Duodenal mucosa (tissue), 2 donors: ENCODE measurements around the gene IFNK.

Experiments
- H3K27ac ChIP-seq: one replicate; pipeline ENCODE4 v1.7.0; 2013; ENCODE audit warnings: low read depth, low read length
- H3K27me3 ChIP-seq, 2 donors: one replicate each; pipeline ENCODE4 v1.7.0; 2013; ENCODE audit warnings: low read length in 2 of 2, control low read depth in 1 of 2; ENCODE audit not compliant: insufficient read depth in 2 of 2, control insufficient read depth in 1 of 2
- H3K36me3 ChIP-seq, 2 donors: one replicate each; pipeline ENCODE4 v1.7.0; 2013; ENCODE audit warnings: low read length in 2 of 2, control low read depth in 1 of 2; ENCODE audit not compliant: insufficient read depth in 2 of 2, control insufficient read depth in 1 of 2
- H3K4me1 ChIP-seq, 2 donors: one replicate each; pipeline ENCODE4 v1.7.0; 2013; ENCODE audit warnings: low read length in 2 of 2, control low read depth in 1 of 2; ENCODE audit not compliant: insufficient read depth in 2 of 2, control insufficient read depth in 1 of 2
- H3K4me3 ChIP-seq, 2 donors: one replicate each; pipeline ENCODE4 v1.7.0; 2013; ENCODE audit warnings: low read length in 2 of 2, low read depth in 1 of 2
- H3K9ac ChIP-seq, 2 donors: one replicate each; pipeline ENCODE4 v1.7.0; 2013; ENCODE audit warnings: low read length in 2 of 2, low read depth in 1 of 2
- H3K9me3 ChIP-seq, 2 donors: one replicate each; pipeline ENCODE4 v1.7.0; 2013; ENCODE audit warnings: low read length in 2 of 2, control low read depth in 1 of 2; ENCODE audit not compliant: control insufficient read depth in 1 of 2

IFNK gene

GRCh38 chr9:27536168-27536567 is 12.1 kb downstream of the IFNK start:
- H3K4me1 ChIP-seq = peaks cover 8 to 21% of the 10 kb centered on the region in 2 donors
- no peaks in the 10 kb centered on the region for H3K36me3 ChIP-seq
- no peak overlapping the region for H3K4me3 ChIP-seq
- H3K27me3 ChIP-seq = no peaks in the 10 kb centered on the region
- H3K9ac ChIP-seq = no peak overlapping the region
- H3K9me3 ChIP-seq = no peaks in the 10 kb centered on the region
- no peak overlapping the region for H3K27ac ChIP-seq

- H3K27ac ChIP-seq = no peak overlapping the region
These were observed 12.9 kb downstream of the IFNK start for GRCh38 chr9:27537027-27537435.

GRCh38 chr9:27537756-27538155 is 13.7 kb downstream of the IFNK start:
- Histone ChIP-seq H3K4me3 (no peak overlapping the region), H3K9me3 (no peaks in the 10 kb centered on the region), H3K36me3 (no peaks in the 10 kb centered on the region), H3K27me3 (no peaks in the 10 kb centered on the region), H3K4me1 (peaks cover 8 to 10% of the 10 kb centered on the region in 2 donors), H3K9ac (no peak overlapping the region), H3K27ac (no peak overlapping the region)

More at GRCh38 chr9:27537027-27537435, 12.9 kb downstream of the IFNK start:
- Histone ChIP-seq H3K36me3 (no peaks in the 10 kb centered on the region), H3K9me3 (no peaks in the 10 kb centered on the region), H3K9ac (no peak overlapping the region), H3K4me3 (no peak overlapping the region), H3K27me3 (no peaks in the 10 kb centered on the region), H3K4me1 (peaks cover 8 to 15% of the 10 kb centered on the region in 2 donors)

GRCh38 chr9:27538647-27539046 is 14.6 kb downstream of the IFNK start:
- H3K9ac ChIP-seq = no peak overlapping the region
- H3K27ac ChIP-seq = no peak overlapping the region

GRCh38 chr9:27539479-27540441 is 15.7 kb downstream of the IFNK start:
- H3K4me3 ChIP-seq = no peak overlapping the region
- H3K9ac ChIP-seq = no peak overlapping the region
- H3K27me3 ChIP-seq = no peaks in the 10 kb centered on the region

More at GRCh38 chr9:27538647-27539046, 14.6 kb downstream of the IFNK start:
- Histone ChIP-seq H3K9me3 (no peaks in the 10 kb centered on the region), H3K4me3 (no peak overlapping the region), H3K4me1 (peaks cover 8 to 10% of the 10 kb centered on the region in 2 donors), H3K27me3 (no peaks in the 10 kb centered on the region), H3K36me3 (no peaks in the 10 kb centered on the region)

GRCh38 chr9:27540502-27540901 is 16.4 kb downstream of the IFNK start:
- Histone ChIP-seq H3K9me3 (no peaks in the 10 kb centered on the region), H3K27me3 (no peaks in the 10 kb centered on the region), H3K4me1 (peaks cover 2 to 8% of the 10 kb centered on the region in 2 donors), H3K9ac (no peak overlapping the region), H3K27ac (no peak overlapping the region), H3K4me3 (no peak overlapping the region), H3K36me3 (peaks cover 3 to 4% of the 10 kb centered on the region in 2 donors)

More at GRCh38 chr9:27539479-27540441, 15.7 kb downstream of the IFNK start:
- Histone ChIP-seq H3K4me1 (peaks cover 7 to 8% of the 10 kb centered on the region in 2 donors), H3K9me3 (no peaks in the 10 kb centered on the region), H3K27ac (no peak overlapping the region), H3K36me3 (no peaks in the 10 kb centered on the region)

GRCh38 chr9:27541740-27542139 is 17.6 kb downstream of the IFNK start:
- Histone ChIP-seq H3K4me1 (peaks cover 2 to 8% of the 10 kb centered on the region in 2 donors), H3K27me3 (no peaks in the 10 kb centered on the region), H3K36me3 (peaks cover 5% of the 10 kb centered on the region in 2 donors), H3K9ac (no peak overlapping the region), H3K27ac (no peak overlapping the region), H3K9me3 (no peaks in the 10 kb centered on the region), H3K4me3 (no peak overlapping the region)

- no peak overlapping the region for H3K4me3 ChIP-seq
- H3K9me3 ChIP-seq = no peaks in the 10 kb centered on the region
- H3K36me3 ChIP-seq = peaks cover 5% of the 10 kb centered on the region in 2 donors
- no peaks in the 10 kb centered on the region for H3K27me3 ChIP-seq
- peaks cover 2 to 8% of the 10 kb centered on the region in 2 donors for H3K4me1 ChIP-seq
- H3K9ac ChIP-seq = no peak overlapping the region
- no peak overlapping the region for H3K27ac ChIP-seq
These were observed 18.4 kb downstream of the IFNK start for GRCh38 chr9:27542508-27542907.

- H3K4me3 ChIP-seq = no peak overlapping the region
- no peaks in the 10 kb centered on the region for H3K27me3 ChIP-seq
- no peak overlapping the region for H3K27ac ChIP-seq
- no peaks in the 10 kb centered on the region for H3K4me1 ChIP-seq
- no peak overlapping the region for H3K9ac ChIP-seq
- H3K9me3 ChIP-seq = no peaks in the 10 kb centered on the region
- H3K36me3 ChIP-seq = peaks cover 5 to 8% of the 10 kb centered on the region in 2 donors
These were observed 21.4 kb downstream of the IFNK start for GRCh38 chr9:27545471-27545870.

- no peaks in the 10 kb centered on the region for H3K4me1 ChIP-seq
- H3K27ac ChIP-seq = no peak overlapping the region
- H3K27me3 ChIP-seq = no peaks in the 10 kb centered on the region
- no peak overlapping the region for H3K9ac ChIP-seq
- no peak overlapping the region for H3K4me3 ChIP-seq
- H3K9me3 ChIP-seq = no peaks in the 10 kb centered on the region
- H3K36me3 ChIP-seq = peaks cover 8 to 16% of the 10 kb centered on the region in 2 donors
These were observed 24.1 kb downstream of the IFNK start for GRCh38 chr9:27548055-27548741.
